Sigmoid colon (tissue), 7 donors: Measurements from ENCODE around the gene MCTP1. TPM values are rescaled to one million over a fixed set of nuclear protein-coding genes. Genes with fewer than 3 reads are reported as not detected.

ENCODE experiments used
- DNase-seq: peaks from one replicate; pipeline ENCODE4 v3.0.0-alpha.2; 2019
- H3K27ac ChIP-seq, 4 donors: fragments of 200-600 bp; sonication (generic); one replicate each; pipeline ENCODE4 v1.5.1; 2016 to 2019; ENCODE audit warnings: mild to moderate bottlenecking in 1 of 4
- H3K27me3 ChIP-seq, 3 donors: fragments of 200-600 bp; sonication (generic); one replicate each; pipeline ENCODE4 v1.5.1; 2019; ENCODE audit warnings: mild to moderate bottlenecking in 1 of 3
- H3K36me3 ChIP-seq, 4 donors: fragments of 200-600 bp; sonication (generic); one replicate each; pipeline ENCODE4 v1.5.1; 2016 to 2019
- H3K4me1 ChIP-seq, 4 donors: fragments of 200-600 bp; sonication (generic); one replicate each; pipeline ENCODE4 v1.5.1; 2017 to 2019
- H3K4me3 ChIP-seq, 4 donors: fragments of 200-600 bp; sonication (generic); one replicate each; pipeline ENCODE4 v1.5.1; 2017 to 2019; ENCODE audit warnings: mild to moderate bottlenecking in 2 of 4, moderate library complexity in 1 of 4
- H3K9me3 ChIP-seq, 4 donors: fragments of 200-600 bp in 3 of 4; sonication (generic) in 3 of 4; one replicate each; pipeline versions ENCODE4 v1.5.1 to v1.6.1; 2013 to 2019
- CTCF ChIP-seq, 4 experiments: fragments of 450-650 bp in 3 of 4; fragments of 200-600 bp in 1 of 4; IDR thresholded peaks; one replicate each; pipeline ENCODE4 v1.5.1; 2016 to 2019; ENCODE audit warnings: antibody characterized with exemption in 4 of 4, mild to moderate bottlenecking in 3 of 4, moderate library complexity in 2 of 4
- EP300 ChIP-seq, 4 donors: sonication (generic); formaldehyde crosslinking; IDR thresholded peaks; one replicate each; pipeline ENCODE4 v1.6.1; 2017; ENCODE audit warnings: antibody characterized with exemption in 4 of 4
- POLR2A ChIP-seq, 2 donors: fragments of 450-650 bp; IDR thresholded peaks; one replicate each; pipeline ENCODE4 v1.6.1; 2016; ENCODE audit warnings: antibody characterized with exemption in 2 of 2, mild to moderate bottlenecking in 2 of 2, moderate library complexity in 2 of 2
- POLR2AphosphoS5 ChIP-seq, 4 donors: sonication (generic); formaldehyde crosslinking; IDR thresholded peaks; one replicate each; pipeline ENCODE4 v1.6.1; 2017; ENCODE audit warnings: antibody characterized with exemption in 4 of 4
- WGBS, 2 donors: extraction: QIAGEN DNeasy Blood & Tissue Kit; methylation state at CpG; one replicate each; pipeline ENCODE4 v1.1.7; 2013; 5-methylcytosine and 5-hydroxymethylcytosine counted together
- intact Hi-C: fragments of 100-400 bp; cut with DNase I; formaldehyde crosslinking; loops from one replicate; pipeline ENCODE4 v1.15.1; 2023
- polyA plus RNA-seq, 3 donors: library from polyadenylated mRNA; stranded (reverse); fragments of 200-250 nt; gene quantifications; one replicate each; pipeline ENCODE4 v1.2.3, GENCODE V29; 2013
- total RNA-seq, 4 donors: library from RNA; depleted of rRNA; stranded (reverse); fragments of >200 nt; gene quantifications; one replicate each; pipeline ENCODE4 v1.1.0, GENCODE V29; 2016
- donor health status: healthy with polysubstance abuse.
- donor health status: Bipolar disorder and iron deficiency.
- donor health status: healthy.

The MCTP1 gene
- total and polyA plus RNA-seq, 7 donors = 2.1 to 20.5 (median 12.5) TPM

- no peaks in the 10 kb centered on the region for H3K4me1 ChIP-seq
- H3K4me3 ChIP-seq = no peak overlapping the region
- H3K36me3 ChIP-seq = no peaks in the 10 kb centered on the region
- H3K27ac ChIP-seq = no peak overlapping the region
- TF ChIP-seq CTCF (IDR thresholded peaks at IDR 0.05) (no peak), POLR2A (IDR thresholded peaks at IDR 0.05) (no peak), POLR2AphosphoS5 (IDR thresholded peaks at IDR 0.05) (no peak), EP300 (IDR thresholded peaks at IDR 0.05) (no peak)
- H3K27me3 ChIP-seq = no peaks in the 10 kb centered on the region
- WGBS, 2 donors = 61 to 80% methylated on average over 1 of the region's 1 CpG
- intact Hi-C loops = no loop called here
- H3K9me3 ChIP-seq = no peaks in the 10 kb centered on the region
- no peak for DNase-seq
Observed at GRCh38 chr5:95102687-95103086, 182.2 kb downstream of the MCTP1 start.

- H3K27me3 ChIP-seq = no peaks in the 10 kb centered on the region
- H3K27ac ChIP-seq = no peak overlapping the region
- no peak for DNase-seq
- H3K9me3 ChIP-seq = no peaks in the 10 kb centered on the region
- H3K36me3 ChIP-seq = no peaks in the 10 kb centered on the region
- TF ChIP-seq CTCF (IDR thresholded peaks at IDR 0.05) (no peak), POLR2AphosphoS5 (IDR thresholded peaks at IDR 0.05) (no peak), EP300 (IDR thresholded peaks at IDR 0.05) (no peak), POLR2A (IDR thresholded peaks at IDR 0.05) (no peak)
- no peak overlapping the region for H3K4me3 ChIP-seq
- intact Hi-C loops = no loop called here
- 76 to 85% methylated on average over 1 of the region's 1 CpG for WGBS, 2 donors
- H3K4me1 ChIP-seq = no peaks in the 10 kb centered on the region
Observed at GRCh38 chr5:95102080-95102479, 182.8 kb downstream of the MCTP1 start.

GRCh38 chr5:95100551-95100950 lies 184.3 kb downstream of the MCTP1 start:
- TF ChIP-seq EP300 (IDR thresholded peaks at IDR 0.05) (no peak), POLR2A (IDR thresholded peaks at IDR 0.05) (no peak), CTCF (IDR thresholded peaks at IDR 0.05) (no peak), POLR2AphosphoS5 (IDR thresholded peaks at IDR 0.05) (no peak)
- no peak overlapping the region for H3K4me3 ChIP-seq
- H3K4me1 ChIP-seq = no peaks in the 10 kb centered on the region
- no peaks in the 10 kb centered on the region for H3K27me3 ChIP-seq
- H3K27ac ChIP-seq = no peak overlapping the region
- intact Hi-C loops = no loop called here
- no peaks in the 10 kb centered on the region for H3K9me3 ChIP-seq
- DNase-seq = no peak
- 88 to 96% methylated on average over 1 of the region's 1 CpG for WGBS, 2 donors
- no peaks in the 10 kb centered on the region for H3K36me3 ChIP-seq

GRCh38 chr5:95098012-95098411 lies 186.9 kb downstream of the MCTP1 start:
- intact Hi-C loops = no loop called here
- 55 to 76% methylated on average over 2 of the region's 2 CpGs for WGBS, 2 donors
- Histone ChIP-seq H3K27ac (no peak overlapping the region), H3K36me3 (no peaks in the 10 kb centered on the region), H3K4me3 (no peak overlapping the region), H3K9me3 (no peaks in the 10 kb centered on the region), H3K27me3 (no peaks in the 10 kb centered on the region), H3K4me1 (no peaks in the 10 kb centered on the region)
- no peak for TF ChIP-seq CTCF (IDR thresholded peaks at IDR 0.05)
- no peak for TF ChIP-seq POLR2AphosphoS5 (IDR thresholded peaks at IDR 0.05)
- TF ChIP-seq EP300 (IDR thresholded peaks at IDR 0.05) = no peak
- no peak for TF ChIP-seq POLR2A (IDR thresholded peaks at IDR 0.05)
- DNase-seq = no peak

GRCh38 chr5:95093211-95093610 lies 191.7 kb downstream of the MCTP1 start:
- Histone ChIP-seq H3K9me3 (no peaks in the 10 kb centered on the region), H3K27me3 (no peaks in the 10 kb centered on the region), H3K27ac (no peak overlapping the region), H3K4me3 (no peak overlapping the region), H3K36me3 (no peaks in the 10 kb centered on the region), H3K4me1 (no peaks in the 10 kb centered on the region)
- TF ChIP-seq CTCF (IDR thresholded peaks at IDR 0.05) (no peak), POLR2A (IDR thresholded peaks at IDR 0.05) (no peak), POLR2AphosphoS5 (IDR thresholded peaks at IDR 0.05) (no peak), EP300 (IDR thresholded peaks at IDR 0.05) (no peak)
- intact Hi-C loops = no loop called here
- WGBS, 2 donors = 45 to 78% methylated on average over 1 of the region's 1 CpG
- DNase-seq = no peak
